ENCODE data around the gene GPR55.

DNA sequence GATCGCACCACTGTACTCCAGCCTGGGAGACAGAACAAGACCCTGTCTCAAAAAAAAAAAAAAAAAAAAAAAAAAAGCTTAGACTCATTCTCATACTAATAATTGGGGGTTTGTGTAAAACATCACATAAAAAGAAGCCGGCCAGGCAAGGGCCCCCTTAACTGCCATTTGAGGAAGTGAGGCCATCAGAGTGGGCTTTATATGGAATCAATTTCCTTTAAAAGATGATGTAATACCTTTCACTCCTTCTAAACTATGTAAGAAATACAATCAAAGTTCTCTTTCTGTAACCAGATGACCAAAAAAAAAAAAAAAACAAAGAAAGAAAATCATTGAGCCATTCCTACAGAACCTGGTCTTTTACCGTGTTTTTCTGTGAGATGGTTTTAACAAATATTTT is 13.1 kb upstream of the GPR55 start:
- TF ChIP-seq CREB1 (CRISPR knock-in tag; IDR thresholded peaks at IDR 0.05) = no peak
- TF ChIP-seq, protein P1, sequence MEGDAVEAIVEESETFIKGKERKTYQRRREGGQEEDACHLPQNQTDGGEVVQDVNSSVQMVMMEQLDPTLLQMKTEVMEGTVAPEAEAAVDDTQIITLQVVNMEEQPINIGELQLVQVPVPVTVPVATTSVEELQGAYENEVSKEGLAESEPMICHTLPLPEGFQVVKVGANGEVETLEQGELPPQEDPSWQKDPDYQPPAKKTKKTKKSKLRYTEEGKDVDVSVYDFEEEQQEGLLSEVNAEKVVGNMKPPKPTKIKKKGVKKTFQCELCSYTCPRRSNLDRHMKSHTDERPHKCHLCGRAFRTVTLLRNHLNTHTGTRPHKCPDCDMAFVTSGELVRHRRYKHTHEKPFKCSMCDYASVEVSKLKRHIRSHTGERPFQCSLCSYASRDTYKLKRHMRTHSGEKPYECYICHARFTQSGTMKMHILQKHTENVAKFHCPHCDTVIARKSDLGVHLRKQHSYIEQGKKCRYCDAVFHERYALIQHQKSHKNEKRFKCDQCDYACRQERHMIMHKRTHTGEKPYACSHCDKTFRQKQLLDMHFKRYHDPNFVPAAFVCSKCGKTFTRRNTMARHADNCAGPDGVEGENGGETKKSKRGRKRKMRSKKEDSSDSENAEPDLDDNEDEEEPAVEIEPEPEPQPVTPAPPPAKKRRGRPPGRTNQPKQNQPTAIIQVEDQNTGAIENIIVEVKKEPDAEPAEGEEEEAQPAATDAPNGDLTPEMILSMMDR (IDR thresholded peaks at IDR 0.05) = no peak
- TF ChIP-seq ZNF263 (CRISPR knock-in tag; IDR thresholded peaks at IDR 0.05; ENCODE audit: low read depth) = no peak
- TF ChIP-seq, protein P2, sequence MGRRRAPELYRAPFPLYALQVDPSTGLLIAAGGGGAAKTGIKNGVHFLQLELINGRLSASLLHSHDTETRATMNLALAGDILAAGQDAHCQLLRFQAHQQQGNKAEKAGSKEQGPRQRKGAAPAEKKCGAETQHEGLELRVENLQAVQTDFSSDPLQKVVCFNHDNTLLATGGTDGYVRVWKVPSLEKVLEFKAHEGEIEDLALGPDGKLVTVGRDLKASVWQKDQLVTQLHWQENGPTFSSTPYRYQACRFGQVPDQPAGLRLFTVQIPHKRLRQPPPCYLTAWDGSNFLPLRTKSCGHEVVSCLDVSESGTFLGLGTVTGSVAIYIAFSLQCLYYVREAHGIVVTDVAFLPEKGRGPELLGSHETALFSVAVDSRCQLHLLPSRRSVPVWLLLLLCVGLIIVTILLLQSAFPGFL (CRISPR knock-in tag; IDR thresholded peaks at IDR 0.05; ENCODE audit: borderline replicate concordance) = no peak
- no peak for TF ChIP-seq ATF1 (CRISPR knock-in tag; IDR thresholded peaks at IDR 0.05)
- TF ChIP-seq ETV6 (CRISPR knock-in tag; IDR thresholded peaks at IDR 0.05) = no peak
- TF ChIP-seq GABPB1 (CRISPR knock-in tag; IDR thresholded peaks at IDR 0.05) = no peak
- no peak for TF ChIP-seq FOXK1 (CRISPR knock-in tag; IDR thresholded peaks at IDR 0.05)

Data from WTC11 (cell line).